Activated CD8-positive, alpha-beta memory T cell treated with anti-CD3 and anti-CD28 coated beads for 48 hours (primary cell): ENCODE measurements around the gene RHOV.
"Not testable (repeated sequence)": the region's sequence is repeated elsewhere in the genome, so short reads cannot be mapped to it uniquely, and the experiment has no call there.

Experiments used
- DNase-seq, 3 experiments: peaks; one replicate each; pipeline ENCODE4 v3.0.0-alpha.2; 2020; ENCODE audit warnings: low read depth in 2 of 3, low spot score in 2 of 3

Gene RHOV

DNA sequence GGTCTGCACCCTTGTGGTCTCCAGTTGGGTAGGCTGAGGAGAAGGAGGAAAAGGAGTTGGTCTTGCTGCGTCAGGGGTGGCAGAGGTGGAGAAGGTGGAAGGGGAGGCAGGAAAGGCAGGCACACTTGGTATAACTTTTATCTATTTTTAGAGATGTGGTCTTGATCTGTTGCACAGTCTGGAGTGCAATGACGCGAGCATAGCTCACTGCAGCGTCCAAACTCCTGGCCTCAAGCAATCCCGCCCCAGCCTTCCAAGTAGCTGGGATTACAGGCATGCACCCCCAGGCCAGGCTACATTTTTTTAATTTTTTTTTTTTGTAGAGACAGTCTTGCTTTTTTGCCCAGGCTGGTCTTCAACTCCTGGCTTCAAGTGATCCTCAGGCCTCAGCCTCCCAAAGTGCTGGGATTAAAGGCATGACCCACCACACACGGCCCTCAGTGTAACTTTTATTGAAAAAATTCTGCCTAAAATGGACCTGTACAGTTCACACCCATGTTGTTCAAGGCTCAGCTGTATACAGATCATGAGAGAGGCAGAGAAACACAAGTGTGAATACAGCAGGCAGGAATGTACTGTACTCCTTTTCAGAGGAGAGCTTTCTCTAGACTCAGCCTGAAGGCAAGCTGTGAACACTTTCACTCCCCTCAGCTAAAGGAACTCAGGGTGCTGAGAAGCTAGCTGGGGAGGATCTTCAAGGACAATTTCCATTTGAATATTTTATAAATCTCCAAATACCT is 2.1 kb upstream of the RHOV start:
- DNase-seq: no peak

DNA sequence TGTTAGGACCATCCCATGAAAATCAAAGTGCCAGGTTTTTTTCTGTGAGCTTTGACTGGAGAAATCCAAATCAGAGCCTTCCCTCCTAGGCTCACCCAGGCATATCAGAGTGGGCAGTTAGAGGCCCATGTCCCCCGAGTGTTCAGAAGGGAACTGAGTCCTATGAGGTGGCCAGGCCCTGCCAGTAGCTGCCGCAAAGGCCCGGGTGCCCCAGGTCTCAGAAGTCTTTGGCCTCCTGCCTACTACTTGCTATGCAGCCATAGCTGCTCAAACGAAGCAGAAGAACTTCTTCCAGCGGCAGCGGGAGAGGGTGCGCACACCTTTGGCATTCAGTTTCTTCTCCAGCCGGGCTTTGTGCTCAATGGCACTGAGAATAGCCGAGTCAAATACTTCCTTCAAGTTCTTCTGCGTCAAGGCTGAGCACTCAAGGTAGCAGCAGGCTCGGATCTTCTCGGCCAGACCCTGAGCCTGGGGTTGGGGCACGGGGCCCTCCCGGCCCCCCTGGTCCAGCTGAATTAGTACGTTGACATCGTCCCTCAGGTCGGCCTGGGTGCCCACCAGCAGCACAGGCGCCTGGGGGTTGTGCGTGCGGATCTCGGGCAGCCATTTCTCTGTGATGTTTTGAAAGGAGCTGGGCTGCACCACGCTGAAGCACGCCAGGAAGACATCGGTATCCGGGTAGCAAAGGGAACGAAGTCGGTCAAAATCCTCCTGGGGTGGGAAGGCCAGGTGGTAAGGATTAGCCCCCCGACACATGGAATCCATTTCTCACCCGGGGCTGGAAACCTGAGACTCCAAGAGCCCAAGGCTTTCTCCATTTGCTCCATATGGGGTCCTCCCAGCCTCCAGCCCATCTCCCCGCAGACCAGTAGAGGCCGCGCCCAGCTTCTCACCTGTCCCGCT is 992 bp downstream of the RHOV start:
- no peak for DNase-seq

DNA sequence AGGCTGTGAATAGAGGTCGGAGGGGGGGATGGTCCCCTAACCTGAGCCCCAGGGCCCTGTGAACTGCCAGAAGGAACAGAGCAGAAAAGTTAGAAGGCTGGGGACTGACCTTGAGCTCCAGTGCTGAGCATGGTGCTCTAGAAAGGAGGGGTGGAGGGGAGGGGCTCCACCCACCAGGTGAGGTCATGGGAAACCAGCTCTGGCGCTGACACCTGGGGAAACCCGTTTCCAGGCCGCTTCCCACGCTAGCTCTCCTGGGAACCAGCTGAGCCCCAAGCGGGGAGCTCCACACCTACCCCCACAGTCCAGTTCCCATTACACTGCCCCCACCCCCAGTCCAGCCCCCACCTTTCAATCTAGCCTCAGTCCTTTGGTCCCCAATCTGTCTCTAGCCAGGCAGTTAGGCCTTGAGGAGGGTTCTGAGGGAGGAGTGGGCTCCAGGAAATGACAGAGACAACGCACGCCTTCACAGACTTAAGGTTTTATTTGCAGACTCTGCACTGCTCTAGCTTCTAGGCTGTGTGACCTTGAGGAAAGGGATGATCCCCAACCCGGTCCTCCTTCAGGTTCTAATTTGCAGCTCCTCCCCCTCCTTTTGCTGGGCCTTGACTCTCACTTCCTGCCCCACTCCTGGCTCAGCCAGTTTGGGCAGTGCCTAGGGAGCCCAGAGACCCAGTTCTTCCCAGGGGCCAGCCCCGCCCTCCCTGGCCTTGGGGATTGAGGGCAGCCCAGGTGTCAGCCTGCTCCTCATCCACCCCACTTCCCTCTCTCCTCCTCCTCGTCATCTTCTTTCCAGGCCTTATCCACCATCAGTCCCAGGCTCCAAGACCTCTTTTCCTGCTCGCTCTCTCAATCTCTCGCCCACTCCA is 2.1 kb downstream of the RHOV start:
- no peak for DNase-seq

DNA sequence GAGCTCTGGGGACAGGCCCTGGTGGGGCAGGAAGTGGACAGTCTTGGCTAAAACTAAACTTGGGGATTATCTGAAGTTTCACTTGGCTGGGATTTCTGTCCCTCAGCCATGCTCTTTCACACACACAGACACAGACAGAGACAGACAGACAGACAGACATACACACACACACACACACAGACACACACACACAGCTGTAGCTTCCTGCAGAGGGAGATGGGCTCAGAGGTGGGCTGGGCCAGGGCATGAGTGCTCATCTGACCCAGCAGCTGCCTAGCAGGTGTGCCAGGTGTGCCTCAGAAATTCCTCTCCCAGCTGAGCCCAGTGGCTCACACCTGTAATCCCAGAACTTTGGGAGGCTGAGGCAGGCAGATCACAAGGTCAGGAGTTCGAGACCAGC is 3.3 kb downstream of the RHOV start:
- no peak for DNase-seq

DNA sequence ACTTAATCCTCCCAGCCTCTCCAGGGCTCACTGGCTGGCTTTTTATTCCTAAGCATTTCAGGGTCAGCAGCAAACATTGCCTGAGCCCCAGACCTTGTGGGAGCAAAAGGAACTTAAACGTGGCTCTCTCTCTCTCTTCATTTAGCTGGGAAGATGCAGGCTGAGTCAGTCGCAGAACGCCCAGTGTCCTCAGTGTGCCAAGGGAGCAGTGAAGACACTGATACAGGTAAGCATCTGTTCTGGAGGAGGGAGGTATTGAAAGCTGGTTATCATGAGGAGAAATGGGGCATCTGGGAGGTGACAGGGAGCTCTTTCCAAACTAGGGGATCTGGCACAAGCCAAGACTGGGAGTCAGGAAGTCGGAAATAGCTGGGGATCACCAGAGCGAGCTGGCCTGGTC is 4.3 kb downstream of the RHOV start:
- no peak for DNase-seq

DNA sequence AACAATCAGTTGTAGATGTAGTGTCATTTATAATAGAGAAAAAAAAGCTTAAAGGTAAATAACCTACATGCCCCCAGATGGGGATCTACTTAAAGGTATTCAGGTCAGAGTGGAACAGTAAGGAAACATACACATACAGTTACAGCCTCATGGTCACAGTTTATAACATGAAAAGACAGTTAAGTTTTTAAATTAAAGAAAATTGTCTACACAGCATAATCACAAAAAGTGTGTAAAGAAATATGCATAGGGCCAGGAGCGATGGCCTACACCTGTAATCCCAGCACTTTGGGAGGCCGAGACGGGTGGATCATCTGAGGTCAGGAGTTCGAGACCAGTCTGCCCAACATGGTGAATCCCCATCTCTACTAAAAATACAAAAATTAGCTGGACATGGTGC is 6.8 kb downstream of the RHOV start:
- DNase-seq: no peak

DNA sequence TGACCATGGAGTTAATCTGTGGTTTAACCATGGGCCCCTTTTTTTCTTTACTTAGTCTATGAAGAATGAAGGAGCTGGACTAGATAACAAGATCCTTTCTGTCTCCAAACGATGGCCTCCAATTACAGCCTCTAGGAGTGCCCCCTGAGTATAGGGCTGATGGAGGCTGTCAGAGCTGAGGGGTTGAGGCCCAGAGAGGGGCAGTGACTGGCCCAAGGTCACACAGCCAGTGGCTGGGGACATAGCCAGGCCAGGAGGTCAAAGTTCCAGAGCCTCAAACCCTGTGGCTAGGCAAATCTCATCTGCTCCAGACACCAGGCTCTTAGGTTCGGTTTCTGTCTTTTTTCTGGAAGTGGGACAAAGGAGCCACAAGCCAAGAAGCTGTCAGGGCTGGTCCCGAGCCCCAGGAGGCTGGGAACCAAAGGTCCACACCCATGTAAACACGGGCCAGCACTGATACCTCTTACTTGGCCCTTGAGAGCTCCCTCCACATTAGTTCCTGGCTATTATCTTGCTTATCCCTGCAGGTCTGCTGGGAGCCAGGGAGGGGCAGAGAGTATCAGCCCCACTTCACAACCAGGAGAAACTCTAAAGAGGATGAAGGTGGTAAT is 10.3 kb downstream of the RHOV start:
- no peak for DNase-seq

DNA sequence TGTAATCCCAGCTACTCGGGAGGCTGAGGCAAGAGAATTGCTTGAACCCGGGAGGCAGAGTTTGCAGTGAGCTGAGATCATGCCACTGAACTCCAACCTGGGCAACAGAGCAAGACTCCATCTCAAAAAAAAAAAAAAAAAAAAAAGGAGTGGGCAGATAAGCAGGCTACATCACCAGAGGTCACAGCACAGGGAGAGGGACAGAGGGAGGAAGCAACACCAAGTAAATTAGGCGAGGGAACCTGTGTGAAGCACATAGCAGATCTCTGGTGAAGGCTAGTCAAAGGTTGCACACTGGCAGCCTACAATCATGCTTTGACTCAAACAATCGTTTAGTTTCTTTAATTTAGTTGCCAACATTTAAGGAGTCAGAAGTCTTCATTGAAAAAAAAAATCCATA is 12.9 kb downstream of the RHOV start:
- not testable (repeated sequence) for DNase-seq

DNA sequence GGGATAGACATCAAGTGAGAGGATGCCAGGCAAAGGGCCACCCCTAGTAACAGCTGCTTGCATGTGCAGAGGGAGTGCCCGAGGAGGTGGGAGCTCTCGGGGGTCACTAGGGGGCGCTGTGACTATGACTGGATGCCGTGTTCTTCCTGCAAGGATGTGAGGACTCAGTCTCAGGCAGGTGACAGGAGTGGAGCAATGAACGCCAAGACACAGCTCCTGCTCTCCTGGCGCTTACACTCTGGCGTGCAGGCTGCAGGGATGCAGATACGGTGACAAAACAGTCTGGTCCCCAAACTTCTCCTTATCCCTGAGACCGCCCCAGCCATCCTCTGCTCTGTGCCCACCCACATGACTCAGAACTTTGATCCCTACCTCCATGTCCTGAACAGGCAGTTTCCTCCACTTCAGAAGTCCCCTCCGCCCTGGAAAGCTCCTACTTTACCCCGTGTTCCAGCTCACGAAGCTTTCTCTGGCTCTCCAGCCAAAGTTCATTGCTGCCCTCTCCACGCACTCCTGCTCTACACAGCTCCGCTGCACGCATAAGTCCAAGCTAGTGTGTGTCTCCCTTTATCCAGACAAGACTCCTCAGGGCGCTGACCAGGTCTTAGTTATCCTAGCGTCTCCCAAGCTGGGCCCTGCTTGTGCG is 14.7 kb downstream of the RHOV start:
- peak; percentile 54 to 95 (median 87) for DNase-seq

DNA sequence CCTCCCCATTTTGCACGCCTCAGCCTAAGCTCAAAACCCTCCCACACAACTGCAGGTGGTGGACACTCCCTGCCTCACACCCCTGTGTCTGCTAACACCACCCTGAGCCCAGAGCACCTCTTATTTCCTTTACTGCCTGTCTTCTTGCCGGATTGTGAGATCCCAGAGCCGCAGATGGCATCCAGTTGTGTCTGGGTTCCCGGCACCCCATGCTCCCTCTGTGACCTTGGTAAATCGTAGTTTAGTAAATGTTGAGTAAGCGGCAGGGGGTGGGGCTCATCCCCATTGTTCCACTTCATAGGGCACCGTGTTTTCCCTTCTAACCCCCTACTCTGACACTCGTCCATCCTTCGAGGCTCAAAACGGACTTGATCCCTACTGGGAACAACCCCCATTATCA is 15.3 kb downstream of the RHOV start:
- DNase-seq: no peak

DNA sequence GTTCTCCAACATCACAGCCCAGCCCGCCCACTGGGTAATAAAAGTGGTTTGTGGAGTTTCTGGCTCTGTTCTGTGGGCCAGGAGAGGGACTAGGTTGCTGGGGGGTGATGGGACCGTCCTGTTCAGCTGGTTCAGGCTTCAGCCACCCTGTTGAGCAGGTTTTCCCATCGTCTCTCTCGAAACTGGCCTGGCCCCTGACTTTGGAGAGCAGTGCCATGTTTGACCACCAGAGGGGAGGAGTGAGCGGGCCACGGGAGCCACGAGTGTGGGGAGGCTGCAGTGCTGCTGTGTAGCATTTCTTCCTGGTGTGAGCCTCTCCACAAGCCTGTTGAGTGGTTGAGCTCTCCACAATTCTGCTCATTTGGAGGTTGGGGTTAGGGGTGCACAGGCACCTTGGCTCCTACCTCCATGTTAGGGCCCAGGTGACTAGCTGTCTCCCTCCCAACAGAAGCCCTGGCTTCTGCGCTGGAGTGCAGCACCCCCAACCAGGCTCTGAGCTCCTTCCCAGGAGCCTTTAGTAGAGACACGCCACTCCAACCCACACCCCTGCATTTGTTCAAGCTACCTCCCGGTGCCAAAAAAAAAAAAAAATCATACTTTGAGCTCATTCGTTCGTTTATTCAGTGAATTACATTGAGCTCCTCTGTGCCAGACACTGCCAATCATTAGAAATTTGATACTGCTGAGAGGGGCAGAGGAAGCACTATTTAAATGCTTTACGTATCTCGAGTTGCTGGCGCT is 16.3 kb downstream of the RHOV start:
- peak; percentile 56 to 84 (median 81) for DNase-seq

DNA sequence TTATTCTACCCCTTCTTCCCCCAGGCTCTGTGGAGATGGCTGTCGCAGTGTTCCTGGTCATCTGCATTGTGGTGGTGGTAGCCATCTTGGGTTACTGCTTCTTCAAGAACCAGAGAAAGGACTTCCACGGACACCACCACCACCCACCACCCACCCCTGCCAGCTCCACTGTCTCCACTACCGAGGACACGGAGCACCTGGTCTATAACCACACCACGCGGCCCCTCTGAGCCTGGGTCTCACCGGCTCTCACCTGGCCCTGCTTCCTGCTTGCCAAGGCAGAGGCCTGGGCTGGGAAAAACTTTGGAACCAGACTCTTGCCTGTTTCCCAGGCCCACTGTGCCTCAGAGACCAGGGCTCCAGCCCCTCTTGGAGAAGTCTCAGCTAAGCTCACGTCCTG is 17.3 kb downstream of the RHOV start:
- no peak for DNase-seq

DNA sequence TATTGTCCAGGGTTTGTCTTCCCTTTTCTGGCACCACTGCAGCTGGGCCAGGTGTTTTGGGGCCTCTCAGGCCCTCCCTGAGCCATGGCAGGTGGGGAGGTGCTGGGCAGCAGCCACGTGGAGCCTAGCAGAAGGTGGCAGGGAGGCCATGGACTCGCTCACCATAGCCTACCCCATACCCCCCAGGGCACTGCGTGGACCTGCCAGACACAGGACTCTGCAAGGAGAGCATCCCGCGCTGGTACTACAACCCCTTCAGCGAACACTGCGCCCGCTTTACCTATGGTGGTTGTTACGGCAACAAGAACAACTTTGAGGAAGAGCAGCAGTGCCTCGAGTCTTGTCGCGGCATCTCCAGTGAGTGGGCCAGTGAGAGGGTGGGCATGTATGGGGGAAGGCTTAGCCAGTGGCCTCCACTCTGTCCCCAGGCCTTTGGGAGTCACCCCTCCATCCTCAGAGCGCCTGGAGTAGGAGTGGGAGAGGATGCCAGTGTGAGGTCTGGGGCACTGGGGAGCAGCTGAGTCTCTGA is 18.3 kb downstream of the RHOV start:
- DNase-seq: no peak

DNA sequence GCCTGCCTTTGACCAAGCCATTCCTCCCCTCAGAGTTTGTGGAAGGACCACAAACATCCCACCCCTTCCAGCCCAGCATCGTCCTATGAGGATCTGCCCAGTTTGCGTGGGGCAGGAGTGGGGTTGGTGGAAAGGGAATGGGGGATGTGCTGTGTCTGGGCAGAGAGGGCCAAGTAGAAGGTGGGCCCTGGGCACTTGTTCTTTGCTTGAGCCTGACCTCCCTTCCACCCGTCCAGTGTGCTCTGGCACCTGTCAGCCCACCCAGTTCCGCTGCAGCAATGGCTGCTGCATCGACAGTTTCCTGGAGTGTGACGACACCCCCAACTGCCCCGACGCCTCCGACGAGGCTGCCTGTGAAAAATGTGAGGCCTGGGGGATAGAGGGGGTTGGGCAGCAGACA is 19.9 kb downstream of the RHOV start:
- no peak for DNase-seq

DNA sequence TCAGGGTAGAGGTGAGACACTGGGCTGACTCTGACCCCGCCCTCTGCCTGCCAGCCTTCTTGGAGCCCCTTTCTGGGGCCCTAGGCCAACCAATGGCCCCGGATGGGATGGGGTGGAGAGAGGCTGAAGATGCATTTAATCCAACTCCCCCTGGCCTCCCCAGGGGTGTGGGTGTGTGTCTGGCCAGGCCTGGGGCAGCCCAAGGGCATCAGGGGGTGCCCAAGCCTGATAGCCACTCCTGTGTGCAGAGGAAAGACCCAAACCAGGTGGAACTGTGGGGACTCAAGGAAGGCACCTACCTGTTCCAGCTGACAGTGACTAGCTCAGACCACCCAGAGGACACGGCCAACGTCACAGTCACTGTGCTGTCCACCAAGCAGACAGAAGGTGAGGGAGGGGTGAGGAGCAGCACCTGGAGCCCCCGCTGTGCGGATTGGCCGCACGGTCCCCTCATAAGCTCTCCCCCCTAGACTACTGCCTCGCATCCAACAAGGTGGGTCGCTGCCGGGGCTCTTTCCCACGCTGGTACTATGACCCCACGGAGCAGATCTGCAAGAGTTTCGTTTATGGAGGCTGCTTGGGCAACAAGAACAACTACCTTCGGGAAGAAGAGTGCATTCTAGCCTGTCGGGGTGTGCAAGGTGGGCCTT is 20.7 kb downstream of the RHOV start:
- no peak for DNase-seq

DNA sequence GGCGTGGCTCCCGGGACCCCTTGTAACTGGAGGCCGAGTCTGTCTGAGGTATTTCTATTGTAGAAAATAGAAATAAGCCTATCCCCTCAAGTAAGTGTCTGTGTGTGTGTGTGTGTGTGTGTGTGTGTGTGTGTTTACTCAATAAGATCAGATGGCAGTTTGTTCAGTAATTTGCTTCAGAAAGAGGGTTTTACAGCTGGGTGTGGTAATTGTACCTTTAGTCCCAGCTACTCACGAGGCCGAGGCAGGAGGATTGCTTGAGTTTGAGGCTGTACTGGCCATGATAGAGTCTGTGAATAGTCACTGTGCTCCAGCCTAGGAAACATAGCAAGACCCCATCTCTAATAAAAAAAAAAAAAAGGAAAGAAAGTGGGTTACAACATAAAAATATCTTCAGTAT is 21.5 kb downstream of the RHOV start:
- no peak for DNase-seq

DNA sequence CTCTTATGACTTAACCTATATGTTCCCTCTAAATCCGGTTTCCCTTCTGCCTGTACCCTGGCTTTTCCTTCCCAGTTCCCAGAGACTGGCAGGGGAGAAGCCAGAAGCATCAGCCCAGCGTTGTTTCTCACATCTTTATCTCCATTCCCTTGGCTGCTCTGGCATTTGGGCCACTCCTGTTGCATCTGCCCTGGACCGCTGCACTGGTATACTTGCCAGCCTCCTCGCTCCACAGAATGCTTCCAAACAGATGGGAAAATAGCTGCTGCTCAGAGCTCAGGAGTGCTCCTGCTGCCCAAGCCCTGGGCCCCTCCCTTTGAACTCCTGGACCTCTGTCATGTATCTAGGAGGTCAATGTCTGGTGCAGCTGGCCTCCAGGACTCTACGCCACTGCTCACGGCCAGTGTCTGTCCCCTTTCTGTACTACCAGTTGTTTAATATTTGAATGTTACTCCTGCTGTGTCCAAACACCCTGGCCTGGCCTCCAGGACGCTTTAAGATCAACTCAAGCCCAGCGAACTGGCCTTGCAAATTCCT is 23.4 kb downstream of the RHOV start:
- DNase-seq: no peak

DNA sequence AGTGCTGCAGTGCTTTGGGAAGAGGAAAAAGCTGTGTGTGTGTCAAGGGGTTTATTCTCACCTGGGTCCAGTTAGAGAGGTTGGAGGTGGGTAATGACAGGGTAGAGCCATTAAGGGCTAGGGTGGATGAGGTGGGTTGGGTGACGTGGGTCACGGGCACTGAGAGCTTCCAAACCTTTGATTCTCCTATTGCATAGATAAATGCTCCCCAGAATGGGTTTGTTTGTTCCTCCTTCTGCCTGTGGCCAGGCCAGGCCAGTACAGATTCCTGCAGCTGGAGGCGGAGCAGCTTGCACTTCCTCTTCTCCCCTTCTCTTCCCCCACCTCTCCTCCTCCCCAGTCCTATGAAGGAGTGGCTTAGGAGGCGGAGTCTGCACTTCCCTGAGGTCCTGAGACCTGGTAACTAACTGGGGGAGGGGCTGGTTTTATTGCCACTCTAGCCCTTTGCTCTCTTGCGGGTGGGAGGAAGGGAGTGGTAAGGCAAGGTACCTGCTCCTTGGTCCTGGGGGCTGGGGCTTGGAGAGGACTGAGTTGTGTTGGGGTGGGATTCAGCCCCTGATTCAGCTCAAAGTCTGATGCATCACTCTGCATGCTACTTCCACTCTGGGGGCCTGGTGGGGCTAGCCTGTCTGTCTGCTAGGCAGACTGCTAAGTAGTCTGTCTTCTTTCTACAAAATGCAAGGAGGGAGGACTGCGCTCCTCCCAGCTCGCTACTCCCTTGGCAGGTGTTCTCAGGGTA is 26.6 kb downstream of the RHOV start:
- no peak for DNase-seq
